HepG2 (cell line): ENCODE results near the gene ONECUT3.

Experiments
- CTCF ChIP-seq: sonication (generic); formaldehyde crosslinking; IDR thresholded peaks from 2 replicates; pipeline ENCODE4 v1.5.0; 2020; ENCODE audit warnings: mild to moderate bottlenecking, missing genetic modification reagents, moderate library complexity
- ETV5 ChIP-seq: IDR thresholded peaks from 2 replicates; pipeline ENCODE4 v1.6.1; 2018; ENCODE audit warnings: missing biosample characterization, missing genetic modification reagents, inconsistent platforms, borderline replicate concordance
- EZH2 ChIP-seq: conservative IDR thresholded peaks from 2 replicates; pipeline ENCODE4 v1.6.1; 2012; ENCODE audit warnings: mild to moderate bottlenecking, low read depth, low read length, moderate library complexity
- HIVEP1 ChIP-seq: sonication (generic); formaldehyde crosslinking; IDR thresholded peaks from 2 replicates; pipeline ENCODE4 v1.4.0; 2020; ENCODE audit warnings: mild to moderate bottlenecking, missing genetic modification reagents
- MEF2D ChIP-seq: sonication (generic); formaldehyde crosslinking; IDR thresholded peaks from 2 replicates; pipeline ENCODE4 v1.5.1; 2020; ENCODE audit warnings: mild to moderate bottlenecking, missing genetic modification reagents
- POLR2A ChIP-seq, 2 experiments: IDR thresholded peaks; 2 replicates each; pipeline ENCODE4 v1.6.1; 2011; ENCODE audit warnings: low read depth in 2 of 2, low read length in 2 of 2, mild to moderate bottlenecking in 1 of 2, moderate library complexity in 1 of 2; ENCODE audit not compliant: insufficient read depth in 1 of 2
- RAD21 ChIP-seq: fragments of 450-650 bp; formaldehyde crosslinking; IDR thresholded peaks from 2 replicates; pipeline ENCODE4 v1.5.0; 2020; ENCODE audit warnings: mild to moderate bottlenecking
- SATB2 ChIP-seq: sonication (generic); formaldehyde crosslinking; IDR thresholded peaks from 2 replicates; pipeline ENCODE4 v1.5.0; 2020; ENCODE audit warnings: missing genetic modification reagents
- ZBTB40 ChIP-seq, 2 experiments: fragments of 450-650 bp in 1 of 2; sonication (generic) in 1 of 2; formaldehyde crosslinking in 1 of 2; IDR thresholded peaks; 2 replicates each; pipeline versions ENCODE4 v1.6.1 to v1.8.0; 2016 to 2022; ENCODE audit warnings: antibody characterized with exemption in 1 of 2, mild to moderate bottlenecking in 1 of 2, missing genetic modification reagents in 1 of 2
- ZHX1 ChIP-seq: sonication (generic); formaldehyde crosslinking; IDR thresholded peaks from 2 replicates; pipeline ENCODE4 v1.8.1; 2022; ENCODE audit warnings: low read depth, mild to moderate bottlenecking, missing genetic modification reagents
- ZNF274 ChIP-seq: sonication (generic); formaldehyde crosslinking; IDR thresholded peaks from 2 replicates; pipeline ENCODE4 v1.5.1; 2020; ENCODE audit warnings: mild to moderate bottlenecking, missing genetic modification reagents
- ZNF354B ChIP-seq: sonication (generic); formaldehyde crosslinking; IDR thresholded peaks from 2 replicates; pipeline ENCODE4 v1.8.0; 2022; ENCODE audit warnings: mild to moderate bottlenecking, missing genetic modification reagents
- ZNF768 ChIP-seq: sonication (generic); formaldehyde crosslinking; IDR thresholded peaks from 2 replicates; pipeline ENCODE4 v1.4.0; 2020; ENCODE audit warnings: missing genetic modification reagents

DNA sequence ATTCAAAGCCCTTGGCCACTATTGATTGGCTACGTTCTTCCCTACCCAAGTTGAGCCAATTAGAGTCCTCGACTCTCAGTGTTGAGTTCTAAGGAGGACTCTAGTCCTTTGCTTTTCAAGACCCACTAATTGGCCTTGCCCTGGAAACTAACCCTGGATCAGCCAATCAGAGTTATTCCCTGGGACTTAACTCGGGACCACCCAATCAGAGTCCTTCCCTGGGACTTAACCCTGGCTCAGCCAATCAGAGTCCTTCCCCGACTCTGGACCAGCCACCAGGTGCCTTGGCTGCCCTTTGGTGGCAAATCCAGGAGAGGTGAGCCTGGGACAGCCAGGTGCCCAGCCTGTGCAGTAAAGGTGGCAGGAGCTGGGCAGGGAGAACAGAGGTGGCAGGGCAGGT is 30.0 kb downstream of the ONECUT3 start:
- no peak for TF ChIP-seq POLR2A (IDR thresholded peaks at IDR 0.05; ENCODE audit: insufficient read depth in 1 of 2, low read depth in 2 of 2, low read length in 2 of 2)
- TF ChIP-seq ZNF274 (CRISPR knock-in tag) = no peak
- TF ChIP-seq ETV5 (CRISPR knock-in tag) = no peak
- TF ChIP-seq EZH2 = no peak
- no peak for TF ChIP-seq HIVEP1
- TF ChIP-seq CTCF = no peak
- no peak for TF ChIP-seq ZNF354B (CRISPR knock-in tag)
- TF ChIP-seq SATB2 = no peak
- TF ChIP-seq RAD21 = no peak
- TF ChIP-seq ZBTB40 (IDR thresholded peaks at IDR 0.05) = no peak
- no peak for TF ChIP-seq ZBTB40 (CRISPR knock-in tag; IDR thresholded peaks at IDR 0.05)
- TF ChIP-seq MEF2D (CRISPR knock-in tag) = no peak
- TF ChIP-seq ZNF768 (CRISPR knock-in tag) = no peak
- TF ChIP-seq ZHX1 (CRISPR knock-in tag) = no peak
